KOPT-K1 (cell line): ENCODE measurements around the gene OR2T4.

Source experiments
- H3K27ac ChIP-seq: fragments of 200-600 bp; sonication (generic); 2 replicates; pipeline ENCODE4 v1.5.1; 2016; ENCODE audit warnings: antibody characterized with exemption, mild to moderate bottlenecking, low read depth, low read length; ENCODE audit not compliant: poor library complexity, severe bottlenecking
- H3K36me3 ChIP-seq: fragments of 200-600 bp; sonication (generic); 2 replicates; pipeline ENCODE4 v1.5.1; 2017; ENCODE audit warnings: antibody characterized with exemption, mild to moderate bottlenecking, low read length, moderate library complexity; ENCODE audit not compliant: insufficient read depth
- H3K9me3 ChIP-seq: fragments of 200-600 bp; sonication (generic); 2 replicates; pipeline ENCODE4 v1.5.1; 2017; ENCODE audit warnings: antibody characterized with exemption, low read length, mild to moderate bottlenecking; ENCODE audit not compliant: insufficient read depth, poor library complexity, severe bottlenecking

OR2T4 gene

GRCh38 chr1:248406721-248407692 lies 45.5 kb downstream of the OR2T4 start:
- no peak overlapping the region for H3K27ac ChIP-seq
- H3K36me3 ChIP-seq = no peaks in the 10 kb centered on the region
- no peaks in the 10 kb centered on the region for H3K9me3 ChIP-seq
